Measurements from ENCODE around the gene KMT5C. TPM values are rescaled to one million over a fixed set of nuclear protein-coding genes. Genes with fewer than 3 reads are reported as not detected.

The KMT5C gene
- total RNA-seq, 4 donors from 2014 or later: 5.3 to 22.9 (median 6.8) TPM

DNA sequence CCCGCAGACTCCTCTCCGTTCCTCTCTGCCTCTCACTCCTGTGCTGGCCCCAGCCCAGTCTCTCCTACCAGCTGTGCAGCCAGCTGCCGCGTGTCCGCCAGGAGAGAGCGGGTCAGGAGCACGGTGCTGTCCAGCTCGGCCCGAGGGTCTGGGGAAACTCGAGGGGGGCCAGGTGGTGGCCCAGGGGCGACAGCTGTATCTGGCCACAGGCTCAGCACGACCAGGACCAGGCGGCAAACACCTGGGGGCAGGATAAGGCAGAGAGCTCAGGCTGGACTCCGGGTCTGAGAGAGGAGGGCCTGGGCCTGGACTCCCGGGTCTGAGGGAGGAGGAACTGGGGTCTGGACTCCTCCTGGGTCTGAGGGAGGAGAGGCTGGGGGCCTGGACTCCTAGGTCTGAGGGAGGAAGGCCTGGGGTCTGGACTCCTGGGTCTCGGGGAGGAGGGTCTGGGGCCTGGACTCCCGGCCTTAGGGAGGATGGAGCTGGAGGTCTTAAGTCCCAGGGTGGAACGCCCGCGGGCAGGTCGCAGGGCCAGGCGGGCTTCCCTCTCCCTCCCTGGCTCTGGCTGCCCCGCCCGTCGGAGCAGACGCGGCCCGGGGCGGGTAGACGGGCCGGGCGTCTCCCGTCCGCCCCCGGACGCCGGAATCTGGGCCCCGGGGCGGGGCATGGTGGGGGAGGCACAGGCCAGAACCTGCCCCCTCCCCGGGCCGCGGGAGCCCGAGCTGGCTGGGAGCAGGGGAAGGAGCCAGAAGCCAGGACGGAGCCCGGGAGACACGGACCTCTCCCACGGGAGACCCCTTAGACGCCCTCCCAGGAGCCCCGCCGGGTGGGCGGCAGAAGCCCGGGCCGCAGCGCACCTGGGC is 29.3 kb downstream of the KMT5C start:
- ATAC-seq (ENCODE audit: low FRiP score) (peak; percentile 74), DNase-seq (ENCODE audit: low spot score) (no peak)
- TF ChIP-seq, protein P1, sequence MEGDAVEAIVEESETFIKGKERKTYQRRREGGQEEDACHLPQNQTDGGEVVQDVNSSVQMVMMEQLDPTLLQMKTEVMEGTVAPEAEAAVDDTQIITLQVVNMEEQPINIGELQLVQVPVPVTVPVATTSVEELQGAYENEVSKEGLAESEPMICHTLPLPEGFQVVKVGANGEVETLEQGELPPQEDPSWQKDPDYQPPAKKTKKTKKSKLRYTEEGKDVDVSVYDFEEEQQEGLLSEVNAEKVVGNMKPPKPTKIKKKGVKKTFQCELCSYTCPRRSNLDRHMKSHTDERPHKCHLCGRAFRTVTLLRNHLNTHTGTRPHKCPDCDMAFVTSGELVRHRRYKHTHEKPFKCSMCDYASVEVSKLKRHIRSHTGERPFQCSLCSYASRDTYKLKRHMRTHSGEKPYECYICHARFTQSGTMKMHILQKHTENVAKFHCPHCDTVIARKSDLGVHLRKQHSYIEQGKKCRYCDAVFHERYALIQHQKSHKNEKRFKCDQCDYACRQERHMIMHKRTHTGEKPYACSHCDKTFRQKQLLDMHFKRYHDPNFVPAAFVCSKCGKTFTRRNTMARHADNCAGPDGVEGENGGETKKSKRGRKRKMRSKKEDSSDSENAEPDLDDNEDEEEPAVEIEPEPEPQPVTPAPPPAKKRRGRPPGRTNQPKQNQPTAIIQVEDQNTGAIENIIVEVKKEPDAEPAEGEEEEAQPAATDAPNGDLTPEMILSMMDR (IDR thresholded peaks at IDR 0.05): no peak

DNA sequence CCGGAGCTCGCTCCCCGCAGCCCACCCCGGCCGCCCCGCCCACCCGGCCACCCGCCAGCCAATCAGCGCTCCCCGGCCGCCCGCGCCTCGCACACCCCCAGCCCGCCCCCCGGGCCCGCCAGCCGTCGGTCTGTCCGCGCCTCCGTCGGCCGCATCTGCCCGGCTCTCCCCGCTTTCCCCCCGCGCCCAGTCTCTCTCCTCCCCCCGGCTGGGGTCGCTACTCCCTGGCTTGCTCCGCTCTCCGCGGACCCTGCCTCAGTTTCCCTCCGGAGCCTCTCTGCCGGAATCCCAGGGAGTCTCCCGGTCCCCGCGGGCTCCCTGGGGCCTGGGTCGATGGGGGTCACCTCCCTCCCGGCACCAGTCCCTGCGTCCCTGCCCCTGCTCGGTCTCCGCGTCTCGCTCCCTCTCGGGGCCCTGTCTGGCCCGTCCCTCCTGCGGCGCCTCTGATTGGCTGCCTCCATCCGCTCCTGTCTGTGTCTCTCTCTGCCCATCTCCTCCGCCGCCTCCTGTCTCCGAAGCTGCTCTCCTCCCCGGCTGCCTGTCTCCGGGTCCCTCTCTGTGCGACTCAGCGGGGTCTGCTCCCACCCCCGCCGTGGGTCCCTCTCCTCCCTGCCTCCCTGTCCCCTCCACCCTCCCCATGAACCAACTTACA is 30.1 kb downstream of the KMT5C start:
- DNase-seq (ENCODE audit: low spot score): no peak

DNA sequence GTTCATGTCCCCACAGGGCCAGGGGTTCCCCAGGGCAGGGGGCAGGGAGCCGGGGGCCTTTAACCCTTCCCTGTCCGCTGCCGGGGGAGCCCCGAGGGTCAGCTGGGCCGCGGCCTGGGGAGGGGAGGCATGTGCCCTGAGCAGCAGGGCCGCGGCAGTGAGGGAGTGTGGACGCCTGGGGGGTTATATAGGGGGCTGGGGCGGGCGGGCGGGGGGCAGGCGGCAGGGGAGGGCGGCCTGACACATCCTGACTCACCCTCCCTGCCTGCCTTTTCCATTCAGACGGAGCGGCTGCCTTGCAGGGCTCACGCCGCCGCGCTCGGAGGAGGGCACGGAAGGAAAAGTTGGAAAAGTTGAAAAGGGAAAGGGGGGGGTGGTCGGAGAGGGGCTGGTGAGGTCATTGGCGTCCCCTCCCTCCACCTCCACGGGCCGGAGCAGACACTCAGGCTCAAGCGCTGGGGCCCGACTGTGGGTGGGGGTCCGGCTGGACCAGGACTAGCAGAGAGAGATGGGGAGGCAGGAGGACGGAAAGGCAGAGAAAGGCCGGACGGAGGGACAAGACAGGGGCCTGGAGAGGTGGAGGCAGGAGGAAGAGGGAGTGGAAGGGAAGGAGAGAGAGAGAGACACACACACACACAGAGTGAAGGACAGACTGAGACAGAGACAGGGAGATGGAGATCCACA is 30.8 kb downstream of the KMT5C start, which contains the start of gene IL11:
Gene IL11, minus strand, starts transcription at position 159 of the 684 bp plus-strand sequence. Its CDS starts 153 bp downstream, at position 6.
- ATAC-seq (ENCODE audit: low FRiP score): no peak
- TF ChIP-seq, protein P1 (IDR thresholded peaks at IDR 0.05): no peak
- DNase-seq (ENCODE audit: low spot score): no peak

More for the DNA sequence above, 30.1 kb downstream of the KMT5C start:
- TF ChIP-seq, protein P1 (IDR thresholded peaks at IDR 0.05): no peak
- ATAC-seq (ENCODE audit: low FRiP score): peak; percentile 46

- ATAC-seq (ENCODE audit: low FRiP score): no peak
- no peak for DNase-seq (ENCODE audit: low spot score)
- TF ChIP-seq, protein P1 (IDR thresholded peaks at IDR 0.05): no peak
These were observed 32.8 kb downstream of the KMT5C start for GRCh38 chr19:55372316-55373081.

DNA sequence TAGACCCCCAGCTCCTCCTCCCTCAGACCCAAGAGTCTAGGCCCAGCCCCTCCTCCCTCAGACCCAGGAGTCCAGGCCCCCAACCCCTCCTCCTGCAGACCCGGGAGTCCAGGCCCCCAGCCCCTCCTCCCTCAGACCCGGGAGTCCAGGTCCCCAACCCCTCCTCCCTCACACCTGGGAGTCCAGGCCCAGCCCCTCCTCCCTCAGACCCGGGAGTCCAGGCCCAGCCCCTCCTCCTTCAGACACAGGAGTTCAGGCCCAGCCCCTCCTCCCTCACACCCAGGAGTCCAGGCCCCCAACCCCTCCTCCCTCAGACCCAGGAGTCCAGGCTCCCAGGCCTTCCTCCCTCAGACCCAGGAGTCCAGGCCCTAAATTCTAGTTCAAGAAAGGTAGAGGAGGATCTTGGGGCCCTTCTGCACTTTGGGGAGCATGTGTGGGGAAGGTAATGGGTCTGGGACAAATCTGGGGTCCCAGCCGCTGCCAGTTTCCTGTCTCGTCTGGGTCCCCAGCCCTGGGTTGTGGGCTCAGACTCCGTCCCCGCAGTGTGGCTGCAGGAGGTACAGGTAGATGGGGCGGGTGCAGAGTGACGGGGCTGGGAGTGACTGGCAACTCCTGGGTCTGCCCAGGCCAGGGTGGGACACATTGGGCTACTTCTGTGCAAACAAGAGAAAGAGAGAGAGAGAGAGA is 33.8 kb downstream of the KMT5C start:
- TF ChIP-seq, protein P1 (IDR thresholded peaks at IDR 0.05): no peak
- no peak for ATAC-seq (ENCODE audit: low FRiP score)
- no peak for DNase-seq (ENCODE audit: low spot score)

Data from omental fat pad (tissue), 4 donors.